Effector CD8-positive, alpha-beta T cell (primary cell): ENCODE measurements around the gene LSM2.
"Not testable (repeated sequence)": the region's sequence is repeated elsewhere in the genome, so short reads cannot be mapped to it uniquely, and the experiment has no call there.

Experiments used
- DNase-seq: peaks from one replicate; lab custom pipeline; 2025; lab: John Stamatoyannopoulos, UW

LSM2 gene

DNA sequence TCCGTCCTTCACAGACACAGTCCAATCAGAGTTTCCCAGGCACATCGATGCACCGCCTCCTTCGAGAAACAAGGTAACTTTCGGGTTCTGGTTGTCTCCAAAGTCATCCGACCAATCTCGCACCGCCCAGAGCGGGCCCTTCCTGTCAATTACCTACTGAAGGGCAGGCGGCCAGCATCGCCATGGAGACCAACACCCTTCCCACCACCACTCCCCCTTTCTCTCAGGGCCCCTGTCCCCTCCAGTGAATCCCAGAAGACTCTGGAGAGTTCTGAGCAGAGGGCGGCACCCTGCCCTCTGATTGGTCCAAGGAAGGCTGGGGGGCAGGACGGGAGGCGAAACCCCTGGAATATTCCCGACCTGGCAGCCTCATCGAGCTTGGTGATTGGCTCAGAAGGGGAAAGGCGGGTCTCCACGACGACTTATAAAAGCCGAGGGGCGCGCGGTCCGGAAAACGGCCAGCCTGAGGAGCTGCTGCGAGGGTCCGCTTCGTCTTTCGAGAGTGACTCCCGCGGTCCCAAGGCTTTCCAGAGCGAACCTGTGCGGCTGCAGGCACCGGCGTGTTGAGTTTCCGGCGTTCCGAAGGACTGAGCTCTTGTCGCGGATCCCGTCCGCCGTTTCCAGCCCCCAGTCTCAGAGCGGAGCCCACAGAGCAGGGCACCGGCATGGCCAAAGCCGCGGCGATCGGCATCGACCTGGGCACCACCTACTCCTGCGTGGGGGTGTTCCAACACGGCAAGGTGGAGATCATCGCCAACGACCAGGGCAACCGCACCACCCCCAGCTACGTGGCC is 20.7 kb upstream of the LSM2 start, which contains the start of gene HSPA1B:
Gene HSPA1B, plus strand, starts transcription at position 453 of the 794 bp plus-strand sequence. Its CDS starts 213 bp downstream, at position 666.
- DNase-seq, result peak; percentile 80

DNA sequence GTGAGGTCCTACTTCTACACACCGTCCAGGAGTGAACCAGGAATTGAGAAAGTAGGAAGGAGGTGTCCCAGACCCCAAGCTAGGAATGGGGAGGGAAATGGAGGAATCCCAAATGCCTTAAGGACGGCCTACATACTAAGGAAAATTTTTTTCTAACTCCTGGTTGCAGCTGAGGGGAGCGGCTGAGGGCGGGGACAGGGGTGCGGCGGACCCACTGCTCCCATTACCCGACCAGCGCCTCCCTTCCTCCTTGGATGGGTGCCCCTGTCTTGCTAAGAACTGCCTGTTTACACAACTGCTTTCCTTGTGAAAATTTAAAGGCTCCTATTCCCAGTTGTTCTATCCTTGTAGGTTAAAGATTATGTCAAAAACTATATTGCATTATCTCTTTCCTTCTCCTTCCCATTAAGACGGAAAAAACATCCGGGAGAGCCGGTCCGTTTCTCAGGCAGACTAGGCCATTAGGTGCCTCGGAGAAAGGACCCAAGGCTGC is 20.1 kb upstream of the LSM2 start:
- no peak for DNase-seq

DNA sequence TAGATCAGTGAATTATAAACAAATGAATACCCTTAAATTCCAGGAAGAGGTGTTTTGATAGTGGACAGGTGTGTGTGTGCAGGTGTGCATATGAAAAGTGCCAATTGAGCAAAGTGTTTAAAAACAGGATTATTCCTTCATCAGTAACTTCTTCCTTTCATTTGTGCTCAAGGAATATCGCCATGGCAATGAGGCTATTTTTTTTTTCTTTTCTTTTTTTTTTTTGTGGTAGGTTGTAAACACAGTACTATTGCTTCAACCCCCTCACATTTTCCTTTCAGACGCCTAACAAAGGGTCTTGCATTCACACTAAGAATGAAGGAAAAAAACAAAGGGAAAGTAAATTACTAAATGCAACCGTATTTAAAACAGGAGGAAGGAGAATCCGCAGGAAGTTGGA is 18.8 kb upstream of the LSM2 start:
- no peak for DNase-seq

DNA sequence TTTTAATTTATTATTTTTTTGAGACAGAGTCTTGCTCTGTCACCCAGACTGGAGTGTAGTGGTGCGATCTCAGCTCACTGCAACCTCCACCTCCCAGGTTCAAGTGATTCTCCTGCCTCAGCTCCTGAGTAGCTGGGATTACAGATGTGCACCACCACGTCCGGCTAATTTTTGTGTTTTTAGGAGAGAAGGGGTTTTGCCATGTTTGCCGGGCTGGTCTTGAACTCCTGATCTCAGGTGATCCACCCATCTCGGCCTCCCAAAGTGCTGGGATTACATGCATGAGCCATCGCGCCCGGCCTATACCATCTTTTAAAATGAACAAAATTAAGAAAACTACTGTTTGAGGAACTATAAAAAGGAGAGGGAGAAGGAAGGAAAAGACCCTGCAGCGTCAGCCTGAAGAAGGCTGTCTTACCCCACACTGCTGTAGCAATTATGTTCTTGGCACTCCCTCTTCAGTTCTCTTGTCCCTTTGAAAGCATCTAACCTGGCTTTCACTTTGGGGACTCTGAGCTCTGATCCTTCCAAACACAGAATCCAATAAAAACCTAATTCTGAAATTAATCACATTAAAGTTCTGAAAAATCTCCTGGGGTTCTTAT is 16.9 kb upstream of the LSM2 start:
- not testable (repeated sequence) for DNase-seq

DNA sequence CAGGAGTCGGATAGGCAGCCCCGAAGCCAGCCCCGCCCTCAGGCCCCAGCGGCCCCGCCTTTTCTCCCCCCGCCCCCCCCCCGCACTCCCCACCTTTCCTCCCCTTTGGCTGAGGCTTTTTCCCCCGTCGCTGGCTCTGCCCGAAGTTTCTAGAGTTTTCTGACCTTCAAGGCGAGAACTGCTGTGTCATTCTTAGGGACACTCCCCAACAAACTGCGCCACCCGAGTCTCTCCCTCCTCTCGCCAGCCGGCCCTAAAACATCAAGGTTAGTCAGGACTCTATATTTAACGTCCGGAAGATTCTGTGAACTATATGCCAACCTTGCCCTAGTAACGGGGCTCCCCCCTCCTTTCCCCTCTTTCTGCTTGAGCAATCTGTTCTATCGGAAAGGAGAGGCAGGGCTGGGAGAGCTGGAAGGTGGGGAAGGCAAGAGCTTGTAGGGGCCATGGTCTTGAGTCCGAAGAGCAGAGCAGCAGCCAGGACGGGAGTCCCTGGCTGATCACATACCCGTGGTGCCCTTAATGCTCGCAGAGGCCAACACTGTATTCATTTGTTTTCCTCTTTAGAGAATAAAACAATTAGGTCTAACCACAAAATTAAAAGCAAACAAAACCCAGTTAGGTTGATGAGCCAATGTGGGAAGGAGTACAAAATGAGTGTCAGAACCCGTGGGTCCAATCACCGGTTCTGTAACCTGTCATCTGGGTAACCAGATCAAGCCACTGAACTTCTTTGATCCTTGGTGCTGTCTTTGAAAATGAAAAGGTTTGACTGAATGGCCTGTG is 15.5 kb upstream of the LSM2 start:
- DNase-seq, result peak; percentile 46

DNA sequence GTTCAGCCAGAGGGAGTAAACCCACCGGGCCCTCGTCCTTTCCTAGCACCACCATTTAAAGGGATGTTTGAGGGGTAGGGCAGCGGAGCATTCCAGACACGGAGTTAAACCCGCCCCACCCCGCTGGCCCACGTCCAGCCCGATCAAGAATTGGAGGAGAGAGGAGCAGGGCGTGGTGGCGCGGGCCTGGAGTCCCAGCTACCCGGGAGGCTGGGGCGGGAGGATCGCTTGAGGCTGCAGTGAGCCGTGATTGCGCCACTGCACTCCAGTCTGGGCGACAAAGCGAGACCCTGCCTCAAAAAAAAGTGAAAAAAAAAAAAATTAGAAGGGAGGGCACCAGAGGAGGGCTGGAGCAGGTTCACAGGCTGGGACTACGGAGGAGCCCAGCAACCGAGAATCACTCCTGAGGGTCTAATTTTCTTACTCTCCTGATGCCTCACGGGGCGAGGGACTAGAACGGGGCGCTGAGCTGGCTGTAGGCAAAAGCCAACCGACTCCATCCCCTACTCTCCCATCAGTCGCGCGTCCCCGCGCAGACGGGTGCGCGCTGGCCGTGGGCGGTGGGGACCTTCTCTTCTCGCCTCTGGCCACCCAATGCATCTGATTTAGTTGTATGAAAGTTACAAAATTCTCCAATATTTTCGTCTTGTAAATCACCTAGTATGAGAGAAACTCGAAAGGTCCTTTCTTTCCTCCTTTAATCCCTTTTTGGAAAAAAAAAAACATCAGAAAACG is 14.7 kb upstream of the LSM2 start:
- DNase-seq, result no peak

DNA sequence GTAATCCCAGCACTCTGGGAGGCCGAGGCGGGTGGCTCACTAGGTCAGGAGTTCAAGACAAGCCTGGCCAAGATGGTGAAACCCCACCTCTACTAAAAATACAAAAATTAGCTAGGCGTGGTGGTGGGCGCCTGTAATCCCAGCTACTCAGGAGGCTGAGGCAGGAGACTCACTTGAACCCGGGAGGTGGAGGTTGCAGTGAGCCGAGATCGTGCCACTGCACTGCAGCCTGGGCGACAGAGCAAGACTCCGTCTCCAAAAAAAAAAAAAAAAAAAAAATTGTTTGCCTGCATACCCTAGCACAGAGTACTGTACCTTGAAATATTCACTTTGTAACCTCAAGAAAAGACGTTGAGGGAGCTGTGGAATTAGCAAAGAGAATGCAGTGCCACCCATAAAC is 13.6 kb upstream of the LSM2 start:
- DNase-seq, result not testable (repeated sequence)

DNA sequence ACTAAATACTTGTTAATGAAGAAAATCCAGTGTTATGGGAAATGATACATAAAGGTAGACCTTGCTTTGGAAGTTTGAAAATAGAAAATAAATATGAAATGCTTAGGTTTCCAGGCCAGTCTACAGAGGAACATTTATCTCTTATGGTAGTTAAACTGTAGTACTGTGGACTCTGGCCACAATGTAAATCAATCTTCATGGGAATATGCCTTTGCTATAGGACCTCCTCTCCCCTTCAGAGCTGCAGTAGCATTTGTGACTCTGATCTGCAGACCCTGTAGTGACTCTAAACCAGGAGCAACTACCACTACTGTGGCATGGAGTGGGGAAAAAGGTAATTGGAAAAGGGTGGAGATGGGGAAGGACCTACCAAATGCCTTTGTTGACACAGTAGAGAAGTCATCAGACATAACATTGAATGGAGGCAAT is 13.1 kb upstream of the LSM2 start:
- DNase-seq, result no peak

DNA sequence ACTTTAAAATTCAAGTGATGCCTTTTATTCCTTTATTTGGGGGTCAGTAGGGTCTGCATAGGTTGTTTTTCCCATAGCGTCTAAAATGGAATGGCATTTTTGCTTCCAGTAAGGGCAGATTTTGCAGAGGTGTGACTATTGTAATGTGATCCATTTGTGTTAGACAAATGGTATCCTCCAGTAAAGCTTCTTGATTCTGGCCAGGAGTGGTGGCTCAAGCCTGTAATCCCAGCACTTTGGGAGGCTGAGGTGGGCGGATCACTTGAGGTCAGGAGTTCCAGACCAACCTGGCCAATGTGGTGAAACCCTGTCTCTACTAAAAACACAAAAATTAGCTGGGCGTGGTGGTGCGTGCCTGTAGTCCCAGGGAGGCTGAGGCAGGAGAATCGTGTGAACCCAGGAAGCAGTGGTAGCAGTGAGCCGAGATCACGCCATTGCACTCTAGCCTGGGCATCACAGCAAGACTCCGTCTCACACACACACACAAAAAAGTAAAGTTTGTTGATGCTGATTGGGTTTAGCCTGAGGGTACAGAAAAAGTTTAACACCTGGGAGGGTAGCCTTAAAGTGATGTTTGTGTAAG is 11.3 kb upstream of the LSM2 start:
- not testable (repeated sequence) for DNase-seq

DNA sequence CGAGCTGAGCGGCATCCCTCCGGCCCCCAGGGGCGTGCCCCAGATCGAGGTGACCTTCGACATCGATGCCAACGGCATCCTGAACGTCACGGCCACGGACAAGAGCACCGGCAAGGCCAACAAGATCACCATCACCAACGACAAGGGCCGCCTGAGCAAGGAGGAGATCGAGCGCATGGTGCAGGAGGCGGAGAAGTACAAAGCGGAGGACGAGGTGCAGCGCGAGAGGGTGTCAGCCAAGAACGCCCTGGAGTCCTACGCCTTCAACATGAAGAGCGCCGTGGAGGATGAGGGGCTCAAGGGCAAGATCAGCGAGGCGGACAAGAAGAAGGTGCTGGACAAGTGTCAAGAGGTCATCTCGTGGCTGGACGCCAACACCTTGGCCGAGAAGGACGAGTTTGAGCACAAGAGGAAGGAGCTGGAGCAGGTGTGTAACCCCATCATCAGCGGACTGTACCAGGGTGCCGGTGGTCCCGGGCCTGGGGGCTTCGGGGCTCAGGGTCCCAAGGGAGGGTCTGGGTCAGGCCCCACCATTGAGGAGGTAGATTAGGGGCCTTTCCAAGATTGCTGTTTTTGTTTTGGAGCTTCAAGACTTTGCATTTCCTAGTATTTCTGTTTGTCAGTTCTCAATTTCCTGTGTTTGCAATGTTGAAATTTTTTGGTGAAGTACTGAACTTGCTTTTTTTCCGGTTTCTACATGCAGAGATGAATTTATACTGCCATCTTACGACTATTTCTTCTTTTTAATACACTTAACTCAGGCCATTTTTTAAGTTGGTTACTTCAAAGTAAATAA is 10.6 kb upstream of the LSM2 start:
- DNase-seq, result not testable (repeated sequence)

DNA sequence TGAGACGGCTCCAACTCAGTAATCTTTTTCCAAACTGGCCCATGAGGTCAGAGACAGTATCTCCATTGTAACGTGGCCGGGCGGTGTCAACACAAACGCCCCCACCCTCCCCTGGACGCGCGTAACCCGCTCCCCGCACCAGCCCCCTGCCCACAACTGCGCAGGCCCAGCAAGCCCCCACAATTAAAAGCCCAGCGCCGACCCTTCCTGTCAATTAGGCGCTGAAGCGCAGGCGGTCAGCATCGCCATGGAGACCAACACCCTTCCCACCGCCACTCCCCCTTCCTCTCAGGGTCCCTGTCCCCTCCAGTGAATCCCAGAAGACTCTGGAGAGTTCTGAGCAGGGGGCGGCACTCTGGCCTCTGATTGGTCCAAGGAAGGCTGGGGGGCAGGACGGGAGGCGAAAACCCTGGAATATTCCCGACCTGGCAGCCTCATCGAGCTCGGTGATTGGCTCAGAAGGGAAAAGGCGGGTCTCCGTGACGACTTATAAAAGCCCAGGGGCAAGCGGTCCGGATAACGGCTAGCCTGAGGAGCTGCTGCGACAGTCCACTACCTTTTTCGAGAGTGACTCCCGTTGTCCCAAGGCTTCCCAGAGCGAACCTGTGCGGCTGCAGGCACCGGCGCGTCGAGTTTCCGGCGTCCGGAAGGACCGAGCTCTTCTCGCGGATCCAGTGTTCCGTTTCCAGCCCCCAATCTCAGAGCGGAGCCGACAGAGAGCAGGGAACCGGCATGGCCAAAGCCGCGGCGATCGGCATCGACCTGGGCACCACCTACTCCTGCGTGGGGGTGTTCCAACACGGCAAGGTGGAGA is 8.5 kb upstream of the LSM2 start, which contains the start of the genes HSPA1A and HSPA1L:
Gene HSPA1A, plus strand, starts transcription at position 519 of the 814 bp plus-strand sequence. Its CDS starts 214 bp downstream, at position 733.
Gene HSPA1L, minus strand, starts transcription at position 259 of the 814 bp plus-strand sequence. CDS start 3,311 bp downstream, outside the sequence.
- DNase-seq, result peak; percentile 52

DNA sequence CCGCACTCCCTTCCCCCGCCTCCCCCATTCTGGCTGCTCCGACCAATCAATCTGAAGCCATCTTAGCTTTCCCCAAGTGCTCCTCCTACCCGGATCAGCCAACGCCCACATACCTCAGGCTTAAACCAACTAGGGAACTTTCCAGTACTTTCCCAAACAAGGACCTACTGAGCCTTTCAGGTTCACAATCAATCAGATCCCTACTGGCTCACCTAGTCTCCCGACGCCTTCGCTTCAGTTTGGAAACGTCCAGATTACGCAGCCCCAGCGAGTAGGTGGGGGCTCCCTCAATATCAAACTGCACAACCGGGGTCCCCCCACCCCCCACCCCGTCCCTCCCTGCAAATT is 7.9 kb upstream of the LSM2 start:
- peak; percentile 69 for DNase-seq

DNA sequence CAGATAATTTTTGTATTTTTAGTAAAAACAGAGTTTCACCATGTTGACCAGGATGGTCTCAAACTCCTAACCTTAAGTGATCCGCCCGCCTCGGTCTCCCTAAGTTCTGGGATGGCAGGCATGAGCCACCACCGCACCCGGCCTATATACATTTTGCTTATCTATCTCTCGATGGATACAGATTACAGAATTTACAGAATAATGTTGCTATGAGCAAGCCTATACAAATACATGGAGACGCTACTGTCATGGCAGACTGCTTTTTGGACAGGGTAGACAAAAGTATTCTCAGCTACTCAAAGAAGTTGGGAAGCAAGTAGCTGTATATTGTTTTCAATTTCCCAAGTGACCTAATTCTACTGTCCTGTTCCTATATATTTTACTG is 6.7 kb upstream of the LSM2 start:
- DNase-seq, result no peak

DNA sequence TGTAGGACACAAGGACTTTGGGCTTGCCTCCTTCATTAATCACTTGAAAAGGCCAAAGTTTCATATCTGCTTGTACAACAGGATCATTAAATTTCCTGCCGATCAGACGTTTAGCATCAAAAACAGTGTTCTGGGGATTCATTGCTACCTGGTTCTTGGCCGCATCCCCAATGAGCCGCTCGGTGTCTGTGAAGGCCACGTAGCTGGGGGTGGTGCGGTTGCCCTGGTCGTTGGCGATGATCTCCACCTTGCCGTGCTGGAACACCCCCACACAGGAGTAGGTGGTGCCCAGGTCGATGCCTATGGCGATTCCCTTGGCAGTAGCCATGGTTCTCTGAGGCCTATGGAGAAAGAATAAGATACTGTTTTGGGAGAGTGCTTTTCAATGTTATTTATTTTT is 4.9 kb upstream of the LSM2 start:
- DNase-seq, result no peak

DNA sequence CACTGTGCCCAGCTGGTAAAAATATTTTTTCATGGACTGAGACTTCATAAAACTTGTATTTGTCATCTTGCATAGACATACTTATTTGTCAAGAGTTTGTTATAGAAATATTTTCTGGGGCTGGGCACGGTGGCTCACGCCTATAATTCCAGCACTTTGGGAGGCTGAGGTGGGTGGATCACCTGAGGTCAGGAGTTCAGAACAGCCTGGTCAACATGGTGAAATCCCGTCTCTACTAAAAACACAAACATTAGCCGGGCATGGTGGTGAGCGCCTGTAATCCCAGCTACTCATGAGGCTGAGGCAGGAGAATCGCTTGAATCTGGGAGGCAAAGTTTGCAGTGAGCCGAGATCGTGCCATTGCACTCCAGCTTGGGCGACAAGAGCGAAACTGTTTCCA is 1.8 kb upstream of the LSM2 start:
- not testable (repeated sequence) for DNase-seq

DNA sequence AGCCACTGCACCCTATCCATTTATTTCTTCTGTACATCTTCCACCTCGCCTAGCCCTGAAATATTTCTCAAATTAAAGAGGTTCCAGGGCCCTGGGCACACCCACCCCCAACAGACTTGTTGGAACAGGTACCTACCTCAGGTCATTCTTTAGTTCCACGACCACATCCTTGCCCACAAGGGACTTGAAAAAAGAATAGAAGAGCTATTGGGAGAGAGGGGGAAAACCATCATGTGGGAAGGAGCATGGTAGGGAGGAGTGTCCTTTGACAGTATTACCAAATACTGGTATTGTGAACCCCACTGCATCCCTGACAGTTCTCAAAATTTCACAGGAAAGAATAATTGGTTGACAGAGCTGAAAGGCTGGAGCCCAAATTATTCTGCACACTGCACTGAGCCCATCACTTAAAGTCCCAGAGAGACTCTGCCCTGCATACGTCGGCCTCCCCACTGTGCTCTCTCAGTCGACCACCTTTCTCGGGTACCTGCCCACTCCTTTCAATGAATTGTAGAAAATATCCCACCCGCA is 762 bp downstream of the LSM2 start:
- no peak for DNase-seq

DNA sequence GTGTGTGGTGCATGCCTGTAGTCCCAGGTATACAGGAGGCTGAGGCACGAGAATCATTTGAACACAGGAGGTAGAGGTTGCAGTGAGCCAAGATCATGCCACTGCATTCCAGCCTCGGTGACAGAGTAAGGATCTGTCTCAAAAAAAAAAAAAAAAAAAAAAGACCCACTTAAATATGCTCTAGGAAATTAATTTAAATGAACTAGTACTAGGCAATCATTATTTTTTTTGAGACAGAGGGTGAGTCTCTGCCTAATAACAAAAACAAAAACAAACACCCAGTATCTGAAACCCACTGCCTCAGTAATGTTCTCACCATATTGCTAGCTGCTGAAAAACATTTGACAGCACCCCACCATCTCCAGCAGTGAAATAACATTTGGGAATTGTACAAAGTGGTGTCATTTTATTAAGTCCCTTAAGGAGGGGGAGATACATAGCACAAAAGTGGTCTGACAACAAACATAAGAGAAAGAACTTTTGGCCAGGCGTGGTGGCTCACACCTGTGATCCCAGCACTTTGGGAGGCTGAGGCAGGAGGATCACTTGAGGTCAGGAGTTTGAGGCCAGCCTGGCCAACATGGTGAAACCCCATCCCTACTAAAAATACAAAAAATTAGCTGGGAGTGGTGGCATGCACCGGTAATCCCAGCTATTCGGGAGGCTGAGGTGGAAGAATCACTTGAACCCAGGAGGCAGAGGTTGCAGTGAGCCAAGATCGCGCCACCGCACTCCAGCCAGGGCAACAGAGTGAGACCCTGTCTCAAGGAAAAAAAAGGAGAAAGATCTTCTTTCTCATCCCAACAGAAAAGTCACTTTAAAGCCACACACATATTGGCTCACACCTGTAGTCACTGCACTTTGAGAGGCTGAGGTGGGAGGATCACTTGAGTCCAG is 5.5 kb downstream of the LSM2 start:
- not testable (repeated sequence) for DNase-seq

DNA sequence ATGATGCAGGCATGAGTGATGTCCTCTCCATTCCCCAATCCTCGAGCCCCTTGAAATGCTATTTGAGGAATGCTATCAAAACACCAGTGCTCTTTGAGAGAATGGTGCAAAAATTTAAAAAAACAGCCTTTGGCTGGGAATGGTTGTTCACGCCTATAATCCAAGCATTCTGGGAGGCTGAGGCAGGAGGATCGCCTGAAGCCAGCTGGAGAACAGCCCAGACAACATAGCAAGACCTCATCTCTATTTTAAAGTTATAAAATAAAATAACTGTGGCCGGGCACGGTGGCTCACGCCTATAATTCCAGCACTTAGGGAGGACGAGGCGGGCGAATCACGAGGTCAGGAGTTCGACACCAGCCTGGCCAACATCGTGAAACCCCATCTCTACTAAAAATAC is 7.0 kb downstream of the LSM2 start:
- DNase-seq, result no peak
